Spleen (tissue), 11 donors: Measurements from ENCODE around the gene PTPRT. TPM values are rescaled to one million over a fixed set of nuclear protein-coding genes. Genes with fewer than 3 reads are reported as not detected.

Source experiments
- DNase-seq: peaks from one replicate; pipeline ENCODE4 v3.0.0-alpha.2; 2020
- H3K27ac ChIP-seq, 8 donors: fragments of 200-600 bp; sonication (generic) in 7 of 8; 1 replicate in 4 of 8; 2 replicates in 4 of 8; pipeline versions ENCODE4 v1.5.0 to v1.8.0; 2016 to 2021; ENCODE audit warnings: inconsistent platforms in 4 of 8, mild to moderate bottlenecking in 4 of 8, moderate library complexity in 1 of 8
- H3K27me3 ChIP-seq, 7 donors: fragments of 200-600 bp; sonication (generic) in 6 of 7; replicated peaks in 1 of 7; 1 replicate in 4 of 7; 2 replicates in 3 of 7; pipeline versions ENCODE4 v1.5.0 to v1.8.0; 2016 to 2021; ENCODE audit warnings: inconsistent platforms in 3 of 7, mild to moderate bottlenecking in 1 of 7
- H3K36me3 ChIP-seq, 6 donors: fragments of 200-600 bp; sonication (generic) in 5 of 6; 1 replicate in 4 of 6; 2 replicates in 2 of 6; pipeline versions ENCODE4 v1.5.0 to v1.8.0; 2016 to 2021; ENCODE audit warnings: inconsistent platforms in 2 of 6
- H3K4me1 ChIP-seq, 6 donors: fragments of 200-600 bp; sonication (generic) in 5 of 6; 1 replicate in 3 of 6; 2 replicates in 3 of 6; pipeline versions ENCODE4 v1.5.0 to v1.8.0; 2016 to 2021; ENCODE audit warnings: inconsistent platforms in 3 of 6
- H3K4me3 ChIP-seq, 8 donors: fragments of 200-600 bp; sonication (generic) in 7 of 8; 1 replicate in 4 of 8; 2 replicates in 4 of 8; pipeline versions ENCODE4 v1.5.0 to v1.8.0; 2016 to 2021; ENCODE audit warnings: inconsistent platforms in 4 of 8, mild to moderate bottlenecking in 4 of 8, moderate library complexity in 2 of 8
- H3K9me3 ChIP-seq, 8 donors: fragments of 200-600 bp; sonication (generic) in 7 of 8; 1 replicate in 4 of 8; 2 replicates in 4 of 8; pipeline versions ENCODE4 v1.5.0 to v1.8.0; 2016 to 2021; ENCODE audit warnings: inconsistent platforms in 4 of 8
- CTCF ChIP-seq, 11 experiments: fragments of 200-600 bp in 7 of 11; fragments of 450-650 bp in 4 of 11; sonication (generic) in 4 of 11; IDR thresholded peaks in 8 of 11; conservative IDR thresholded peaks in 3 of 11; 1 replicate in 7 of 11; 2 replicates in 4 of 11; pipeline versions ENCODE4 v1.4.0 to v1.8.0; 2016 to 2021; ENCODE audit warnings: antibody characterized with exemption in 11 of 11, inconsistent platforms in 4 of 11, mild to moderate bottlenecking in 1 of 11
- POLR2A ChIP-seq, 3 donors: fragments of 450-650 bp; IDR thresholded peaks; one replicate each; pipeline ENCODE4 v1.5.1; 2017; ENCODE audit warnings: antibody characterized with exemption in 3 of 3, mild to moderate bottlenecking in 1 of 3
- POLR2AphosphoS5 ChIP-seq, 3 donors: sonication (generic); formaldehyde crosslinking; IDR thresholded peaks; one replicate each; pipeline ENCODE4 v1.5.1; 2017; ENCODE audit warnings: antibody characterized with exemption in 3 of 3
- WGBS, 5 donors: extraction: QIAGEN DNeasy Blood & Tissue Kit in 3 of 5; methylation state at CpG; one replicate each; pipeline versions ENCODE4 v1.1.5 to v1.1.7; 2013 to 2018; 5-methylcytosine and 5-hydroxymethylcytosine counted together
- intact Hi-C: fragments of 100-400 bp; cut with DNase I; formaldehyde crosslinking; loops from one replicate; pipeline ENCODE4 v1.15.0; 2023; ENCODE audit warnings: low total_unique reads
- polyA plus RNA-seq, 3 donors: library from polyadenylated mRNA; stranded (reverse); fragments of 200-250 nt; gene quantifications; one replicate each; pipeline ENCODE4 v1.2.1, GENCODE V29; 2013
- total RNA-seq, 7 donors: library from RNA; depleted of rRNA in 3 of 7; stranded (reverse); fragments of >200 nt in 3 of 7; fragmentation: NEBNext Ultra II Directional in 4 of 7; extraction: Animal tissue kit (Norgen Biotek cat#: 25700) in 4 of 7; gene quantifications; one replicate each; pipeline versions ENCODE4 v1.1.0 to v1.2.1, GENCODE V29; 2016 to 2021
- donor health status: healthy with polysubstance abuse.
- donor health status: DM: no; HTN: no; CAD: no; lungs with moderate emphysema.
- donor health status: DM: no; HTN: no; CAD: no.
- donor health status: Bipolar disorder and iron deficiency.
- donor health status: healthy.
- donor health status: DM: no; HTN: no; CAD: no.
- donor health status: DM: yes; HTN: yes; CAD: no.

Gene PTPRT
- total and polyA plus RNA-seq, 10 donors, result 0.02 to 4.7 (median 1.2) TPM

DNA sequence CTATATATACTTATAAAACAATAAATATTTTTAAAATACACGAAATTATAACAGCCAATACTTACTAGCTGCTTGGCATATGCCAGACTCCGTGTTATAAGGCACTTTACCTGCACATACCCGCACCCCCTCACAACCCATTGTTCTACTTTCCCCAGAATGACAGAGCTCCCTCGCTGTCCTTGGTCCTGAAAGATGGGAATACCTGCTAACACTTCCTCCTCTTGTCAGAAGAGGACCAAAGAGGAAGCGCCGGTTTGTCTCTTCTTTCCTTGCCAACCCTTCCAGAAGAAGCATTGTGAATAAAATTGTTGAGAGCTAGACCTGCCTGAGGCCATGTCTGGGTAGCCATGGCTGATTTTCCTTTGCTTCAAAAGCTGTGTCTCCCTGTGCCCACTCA, 149.3 kb downstream of the PTPRT start:
- H3K27ac ChIP-seq, result no peak overlapping the region
- intact Hi-C loops, result no loop called here
- TF ChIP-seq POLR2AphosphoS5 (IDR thresholded peaks at IDR 0.05) (no peak), POLR2A (IDR thresholded peaks at IDR 0.05) (no peak), CTCF (IDR thresholded peaks at IDR 0.05 in 8 of 11, conservative IDR thresholded peaks at IDR 0.05 in 3 of 11) (no peak)
- H3K4me1 ChIP-seq, result no peaks in the 10 kb centered on the region
- H3K27me3 ChIP-seq, result peaks cover 0 to 5% (median 0%) of the 10 kb centered on the region in 7 donors
- no peaks in the 10 kb centered on the region for H3K9me3 ChIP-seq
- no peaks in the 10 kb centered on the region for H3K36me3 ChIP-seq
- no peak for DNase-seq
- 17 to 23% (median 18%) methylated on average over 6 of the region's 6 CpGs for WGBS, 5 donors
- H3K4me3 ChIP-seq, result no peak overlapping the region

GRCh38 chr20:43037605-43038309, 151.9 kb downstream of the PTPRT start:
- DNase-seq, result no peak
- Histone ChIP-seq H3K36me3 (no peaks in the 10 kb centered on the region), H3K4me3 (no peak overlapping the region), H3K27ac (no peak overlapping the region), H3K27me3 (peaks cover 0 to under 1% (median 0%) of the 10 kb centered on the region in 7 donors), H3K9me3 (no peaks in the 10 kb centered on the region), H3K4me1 (no peaks in the 10 kb centered on the region)
- intact Hi-C loops, result no loop called here
- WGBS, 5 donors, result 76 to 86% (median 79%) methylated on average over 6 of the region's 6 CpGs
- TF ChIP-seq CTCF (IDR thresholded peaks at IDR 0.05 in 8 of 11, conservative IDR thresholded peaks at IDR 0.05 in 3 of 11) (no peak), POLR2A (IDR thresholded peaks at IDR 0.05) (no peak), POLR2AphosphoS5 (IDR thresholded peaks at IDR 0.05) (no peak)

GRCh38 chr20:43034981-43035724, 154.6 kb downstream of the PTPRT start:
- no peaks in the 10 kb centered on the region for H3K4me1 ChIP-seq
- H3K36me3 ChIP-seq, result no peaks in the 10 kb centered on the region
- no peaks in the 10 kb centered on the region for H3K27me3 ChIP-seq
- no peak overlapping the region for H3K4me3 ChIP-seq
- 56 to 63% (median 62%) methylated on average over 8 to 9 of the region's 9 CpGs for WGBS, 5 donors
- no peaks in the 10 kb centered on the region for H3K9me3 ChIP-seq
- no peak for DNase-seq
- no peak for TF ChIP-seq POLR2A (IDR thresholded peaks at IDR 0.05)
- intact Hi-C loops, result no loop called here
- H3K27ac ChIP-seq, result no peak overlapping the region

DNA sequence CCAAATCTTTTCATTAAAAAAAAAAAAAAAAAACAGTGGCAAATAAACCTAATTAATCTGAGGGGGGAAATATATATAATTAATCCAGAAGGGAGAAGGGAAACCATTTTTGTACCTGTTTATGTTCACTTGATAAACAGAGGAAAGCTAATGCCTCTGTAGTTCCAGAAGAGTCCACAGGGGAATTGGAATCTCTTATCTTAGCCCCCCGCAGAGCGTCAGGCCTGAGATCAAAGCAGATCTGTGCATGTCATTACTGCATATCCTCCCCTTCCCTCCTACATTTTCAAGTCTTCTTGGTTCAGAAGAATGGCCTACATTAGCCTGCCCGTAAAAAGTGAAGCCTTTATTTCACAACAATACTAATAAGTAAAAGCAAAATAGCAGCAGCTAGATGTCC, 157.2 kb downstream of the PTPRT start:
- Histone ChIP-seq H3K4me3 (no peak overlapping the region), H3K4me1 (no peaks in the 10 kb centered on the region), H3K9me3 (no peaks in the 10 kb centered on the region), H3K27ac (no peak overlapping the region), H3K27me3 (no peaks in the 10 kb centered on the region), H3K36me3 (no peaks in the 10 kb centered on the region)
- 48 to 65% (median 50%) methylated on average over 3 of the region's 3 CpGs for WGBS, 5 donors
- intact Hi-C loops, result no loop called here
- no peak for TF ChIP-seq POLR2AphosphoS5 (IDR thresholded peaks at IDR 0.05)
- no peak for TF ChIP-seq CTCF (IDR thresholded peaks at IDR 0.05 in 8 of 11, conservative IDR thresholded peaks at IDR 0.05 in 3 of 11)
- no peak for TF ChIP-seq POLR2A (IDR thresholded peaks at IDR 0.05)
- no peak for DNase-seq
